ENCODE data around the gene EHMT1. TPM values are rescaled to one million over a fixed set of nuclear protein-coding genes. Genes with fewer than 3 reads are reported as not detected.

EHMT1 gene
- polyA plus RNA-seq, 1 of the 3 experiments (the other 2 are of a cell fraction): 39.5 TPM

GRCh38 chr9:137578518-137579258 is 40.1 kb upstream of the EHMT1 start, which contains the start of gene DPH7 (continued):
- no peak for TF ChIP-seq RFX5 (IDR thresholded peaks at IDR 0.05; ENCODE audit: low read length)
- TF ChIP-seq MAX (IDR thresholded peaks at IDR 0.05; ENCODE audit: low read depth): no peak; the same call in 1 of the 2 replicates
- no peak for TF ChIP-seq SIN3A (IDR thresholded peaks at IDR 0.05; ENCODE audit: borderline replicate concordance, low read depth, low read length)
- TF ChIP-seq CTCF (IDR thresholded peaks at IDR 0.05): peak; percentile 84
- TF ChIP-seq POLR2AphosphoS5 (IDR thresholded peaks at IDR 0.05; ENCODE audit: low read depth, low read length): peak; percentile 78
- no peak for TF ChIP-seq RXRA (IDR thresholded peaks at IDR 0.05; ENCODE audit: borderline replicate concordance, low read depth)
- TF ChIP-seq RAD21 (IDR thresholded peaks at IDR 0.05; ENCODE audit: low read length): 0 out of 2 replicates have a peak, but pooled peaks have one; percentile 7
- no peak for TF ChIP-seq JUND (IDR thresholded peaks at IDR 0.05)
- TF ChIP-seq CHD2 (IDR thresholded peaks at IDR 0.05; ENCODE audit: low read length, partially characterized antibody): peak; percentile 95
- TF ChIP-seq MXI1 (IDR thresholded peaks at IDR 0.05; ENCODE audit: low read depth, low read length): peak; percentile 59
- TF ChIP-seq NFIC (IDR thresholded peaks at IDR 0.05; ENCODE audit: borderline replicate concordance): peak; percentile 11; the same call in 1 of the 2 replicates
- TF ChIP-seq ELF1 (IDR thresholded peaks at IDR 0.05): peak; percentile 54; the same call in 1 of the 2 replicates
- TF ChIP-seq TAF1 (IDR thresholded peaks at IDR 0.05; ENCODE audit: borderline replicate concordance, low read depth, low read length): peak; percentile 69; the same call in 1 of the 2 replicates
- no peak for TF ChIP-seq SMC3 (IDR thresholded peaks at IDR 0.05; ENCODE audit: low read depth, low read length)
- TF ChIP-seq EZH2phosphoT487 (IDR thresholded peaks at IDR 0.05; ENCODE audit: borderline replicate concordance, low read depth): no peak
- peak; percentile 22; the same call in 1 of the 2 replicates for TF ChIP-seq NRF1 (IDR thresholded peaks at IDR 0.05; ENCODE audit: low read depth, low read length)
- TF ChIP-seq YY1 (IDR thresholded peaks at IDR 0.05; ENCODE audit: low read depth): peak; percentile 32; the same call in 1 of the 2 replicates
- no peak; the same call in 1 of the 2 replicates for TF ChIP-seq TCF12 (IDR thresholded peaks at IDR 0.05)
- TF ChIP-seq PBX3 (IDR thresholded peaks at IDR 0.05): peak; percentile 32; the same call in 1 of the 2 replicates
- TF ChIP-seq GABPA (IDR thresholded peaks at IDR 0.05; ENCODE audit: low read depth): peak; percentile 95
- no peak; the same call in 1 of the 2 replicates for TF ChIP-seq REST (IDR thresholded peaks at IDR 0.05; ENCODE audit: low read depth, low read length)
